ENCODE results near the gene RPS27. TPM values are rescaled to one million over a fixed set of nuclear protein-coding genes. Genes with fewer than 3 reads are reported as not detected.
"Not testable (repeated sequence)": the region's sequence is repeated elsewhere in the genome, so short reads cannot be mapped to it uniquely, and the experiment has no call there.

RPS27 gene
- total RNA-seq, 1 experiment from 2014 or later, result 1,095 TPM

DNA sequence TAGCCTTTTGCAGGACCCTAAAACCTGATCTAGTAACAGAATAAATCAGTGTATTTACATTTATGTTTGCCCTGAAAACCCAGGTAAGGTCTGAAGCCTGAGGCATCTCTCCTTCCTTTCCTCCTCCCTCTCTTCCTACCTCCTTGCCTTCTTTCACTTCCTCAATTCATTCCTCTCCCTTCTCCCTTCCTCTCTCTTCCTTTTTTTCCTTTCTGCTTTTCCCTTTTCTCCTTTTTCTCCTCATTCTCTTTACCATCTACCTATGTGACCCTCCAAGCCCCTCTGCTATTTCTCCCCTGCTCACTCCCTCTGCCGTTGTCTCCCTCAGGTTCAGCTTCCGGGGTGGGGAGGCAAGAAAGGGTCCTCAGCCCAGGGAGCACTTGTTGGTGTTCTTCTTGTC, 8.8 kb upstream of the RPS27 start:
- intact Hi-C loops (cut with micrococcal nuclease; ENCODE audit: unreplicated experiment); H3K27ac ChIP-seq (ENCODE audit: low read length); in situ Hi-C loops (cut with HindIII; ENCODE audit: low pct_unique_long_range_greater_than_20kb, low sequenced_read_pairs); H3K36me3 ChIP-seq (ENCODE audit: control insufficient read depth, insufficient read depth, low read length); H3K4me3 ChIP-seq (ENCODE audit: low read depth in 2 of 2, low read length in 2 of 2); H3K27me3 ChIP-seq (ENCODE audit: control insufficient read depth, insufficient read depth, low read length); CTCF ChIA-PET; ATAC-seq; DNase-seq (ENCODE audit: low read depth, low spot score); H3K9me3 ChIP-seq (ENCODE audit: control insufficient read depth, insufficient read depth, low read depth, low read length); POLR2A ChIA-PET: not testable (repeated sequence)
- peaks cover 16% of the 10 kb centered on the region for H3K4me1 ChIP-seq (ENCODE audit: control insufficient read depth, insufficient read depth, low read length)
- BruUV-seq (replicated peaks), result TSS peak; percentile 99

DNA sequence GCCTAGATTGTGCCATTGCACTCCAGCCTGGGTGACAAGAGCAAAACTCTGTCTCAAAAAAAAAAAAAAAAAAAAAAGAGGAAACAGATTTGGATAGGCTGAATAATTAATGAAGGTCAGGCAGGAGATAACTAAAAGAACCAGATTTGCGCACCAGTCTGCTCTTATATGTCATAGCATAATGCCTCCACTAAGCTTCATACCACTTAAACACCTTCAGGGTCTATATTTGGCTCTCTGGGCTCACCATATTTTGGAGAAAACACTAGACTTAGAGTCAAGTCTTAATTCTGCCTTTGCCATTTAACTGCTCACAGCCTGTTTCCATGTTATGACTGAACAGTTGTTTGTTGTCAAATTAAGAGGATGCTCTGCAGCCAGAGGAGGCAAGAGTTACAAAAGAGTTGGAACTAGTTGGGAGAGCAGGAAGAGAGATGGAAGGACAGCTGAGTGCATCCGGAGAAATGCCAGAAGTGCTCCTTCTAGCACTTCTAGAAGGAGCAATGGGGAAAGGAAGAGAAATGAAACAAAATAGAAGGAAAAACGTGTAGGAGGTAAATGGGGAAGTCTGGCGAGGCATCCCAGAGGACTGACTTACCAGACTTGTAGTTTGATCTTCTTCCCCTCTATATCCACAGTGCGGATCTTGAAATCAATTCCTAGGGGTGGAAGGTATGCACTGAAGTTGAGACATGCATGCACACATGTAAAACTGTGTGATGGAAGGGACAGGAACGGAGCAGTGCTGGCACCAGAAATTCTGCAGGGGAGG, 6.3 kb upstream of the RPS27 start:
- no peaks in the 10 kb centered on the region for H3K9me3 ChIP-seq (ENCODE audit: control insufficient read depth, insufficient read depth, low read depth, low read length)
- BruUV-seq (replicated peaks), result no TSS peak
- H3K27me3 ChIP-seq (ENCODE audit: control insufficient read depth, insufficient read depth, low read length), result no peaks in the 10 kb centered on the region
- ChIA-PET CTCF (no interaction called here), POLR2A (interaction anchor here (0.7 kb wide), 1 partner anchor 30 kb away, joined by 19 read pairs; no protein-coding TSS in a partner anchor)
- ATAC-seq (no peak), DNase-seq (ENCODE audit: low read depth, low spot score) (no peak)
- H3K4me1 ChIP-seq (ENCODE audit: control insufficient read depth, insufficient read depth, low read length), result peaks cover 8% of the 10 kb centered on the region
- in situ Hi-C loops (cut with HindIII; ENCODE audit: low pct_unique_long_range_greater_than_20kb, low sequenced_read_pairs), result no loop called here
- intact Hi-C loops (cut with micrococcal nuclease; ENCODE audit: unreplicated experiment), result no loop called here
- H3K36me3 ChIP-seq (ENCODE audit: control insufficient read depth, insufficient read depth, low read length), result no peaks in the 10 kb centered on the region
- TF ChIP-seq SIN3A (IDR thresholded peaks at IDR 0.05; ENCODE audit: borderline replicate concordance, insufficient read depth, low read depth, low read length), result no peak
- TF ChIP-seq, protein P1, sequence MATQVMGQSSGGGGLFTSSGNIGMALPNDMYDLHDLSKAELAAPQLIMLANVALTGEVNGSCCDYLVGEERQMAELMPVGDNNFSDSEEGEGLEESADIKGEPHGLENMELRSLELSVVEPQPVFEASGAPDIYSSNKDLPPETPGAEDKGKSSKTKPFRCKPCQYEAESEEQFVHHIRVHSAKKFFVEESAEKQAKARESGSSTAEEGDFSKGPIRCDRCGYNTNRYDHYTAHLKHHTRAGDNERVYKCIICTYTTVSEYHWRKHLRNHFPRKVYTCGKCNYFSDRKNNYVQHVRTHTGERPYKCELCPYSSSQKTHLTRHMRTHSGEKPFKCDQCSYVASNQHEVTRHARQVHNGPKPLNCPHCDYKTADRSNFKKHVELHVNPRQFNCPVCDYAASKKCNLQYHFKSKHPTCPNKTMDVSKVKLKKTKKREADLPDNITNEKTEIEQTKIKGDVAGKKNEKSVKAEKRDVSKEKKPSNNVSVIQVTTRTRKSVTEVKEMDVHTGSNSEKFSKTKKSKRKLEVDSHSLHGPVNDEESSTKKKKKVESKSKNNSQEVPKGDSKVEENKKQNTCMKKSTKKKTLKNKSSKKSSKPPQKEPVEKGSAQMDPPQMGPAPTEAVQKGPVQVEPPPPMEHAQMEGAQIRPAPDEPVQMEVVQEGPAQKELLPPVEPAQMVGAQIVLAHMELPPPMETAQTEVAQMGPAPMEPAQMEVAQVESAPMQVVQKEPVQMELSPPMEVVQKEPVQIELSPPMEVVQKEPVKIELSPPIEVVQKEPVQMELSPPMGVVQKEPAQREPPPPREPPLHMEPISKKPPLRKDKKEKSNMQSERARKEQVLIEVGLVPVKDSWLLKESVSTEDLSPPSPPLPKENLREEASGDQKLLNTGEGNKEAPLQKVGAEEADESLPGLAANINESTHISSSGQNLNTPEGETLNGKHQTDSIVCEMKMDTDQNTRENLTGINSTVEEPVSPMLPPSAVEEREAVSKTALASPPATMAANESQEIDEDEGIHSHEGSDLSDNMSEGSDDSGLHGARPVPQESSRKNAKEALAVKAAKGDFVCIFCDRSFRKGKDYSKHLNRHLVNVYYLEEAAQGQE (IDR thresholded peaks at IDR 0.05; ENCODE audit: insufficient read depth in 1 of 2, low read depth in 2 of 2, low read length in 1 of 2), result no peak
- no peak for TF ChIP-seq POLR2AphosphoS5 (IDR thresholded peaks at IDR 0.05; ENCODE audit: low read depth, low read length)
- no peak for TF ChIP-seq TCF7L2 (IDR thresholded peaks at IDR 0.05; ENCODE audit: low read depth, low read length)
- TF ChIP-seq, protein P2, sequence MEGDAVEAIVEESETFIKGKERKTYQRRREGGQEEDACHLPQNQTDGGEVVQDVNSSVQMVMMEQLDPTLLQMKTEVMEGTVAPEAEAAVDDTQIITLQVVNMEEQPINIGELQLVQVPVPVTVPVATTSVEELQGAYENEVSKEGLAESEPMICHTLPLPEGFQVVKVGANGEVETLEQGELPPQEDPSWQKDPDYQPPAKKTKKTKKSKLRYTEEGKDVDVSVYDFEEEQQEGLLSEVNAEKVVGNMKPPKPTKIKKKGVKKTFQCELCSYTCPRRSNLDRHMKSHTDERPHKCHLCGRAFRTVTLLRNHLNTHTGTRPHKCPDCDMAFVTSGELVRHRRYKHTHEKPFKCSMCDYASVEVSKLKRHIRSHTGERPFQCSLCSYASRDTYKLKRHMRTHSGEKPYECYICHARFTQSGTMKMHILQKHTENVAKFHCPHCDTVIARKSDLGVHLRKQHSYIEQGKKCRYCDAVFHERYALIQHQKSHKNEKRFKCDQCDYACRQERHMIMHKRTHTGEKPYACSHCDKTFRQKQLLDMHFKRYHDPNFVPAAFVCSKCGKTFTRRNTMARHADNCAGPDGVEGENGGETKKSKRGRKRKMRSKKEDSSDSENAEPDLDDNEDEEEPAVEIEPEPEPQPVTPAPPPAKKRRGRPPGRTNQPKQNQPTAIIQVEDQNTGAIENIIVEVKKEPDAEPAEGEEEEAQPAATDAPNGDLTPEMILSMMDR (IDR thresholded peaks at IDR 0.05), result no peak
- H3K4me3 ChIP-seq (ENCODE audit: low read depth in 2 of 2, low read length in 2 of 2), result no peak overlapping the region
- no peak overlapping the region for H3K27ac ChIP-seq (ENCODE audit: low read length)

DNA sequence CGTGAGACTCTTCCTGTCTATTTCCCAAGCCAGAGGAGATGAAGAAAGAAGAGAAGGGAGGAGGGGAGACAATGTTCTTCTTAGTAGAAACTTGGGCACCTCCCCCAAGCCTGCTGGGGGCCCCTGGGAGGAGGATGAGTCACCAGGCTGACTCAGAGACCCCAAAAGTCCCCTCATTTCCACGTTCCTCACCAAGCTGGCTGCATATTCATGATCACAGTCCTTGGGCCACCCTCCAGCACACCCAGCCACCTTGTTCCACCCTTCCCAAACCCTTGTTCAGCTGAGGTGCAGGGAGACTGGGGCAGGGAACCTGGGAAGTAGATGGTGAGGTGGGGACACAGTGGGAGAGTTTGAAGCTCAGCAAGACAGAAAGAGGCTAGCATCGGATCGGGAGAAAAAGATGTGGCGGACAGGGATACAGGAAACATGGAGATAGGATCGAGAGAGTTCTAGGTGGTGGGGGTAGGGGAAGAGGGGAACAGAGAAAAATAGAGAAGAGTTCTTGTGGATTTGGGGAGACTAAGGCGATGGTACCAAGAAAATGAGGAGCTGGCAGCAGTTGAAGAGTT, 5.1 kb upstream of the RPS27 start:
- no peaks in the 10 kb centered on the region for H3K9me3 ChIP-seq (ENCODE audit: control insufficient read depth, insufficient read depth, low read depth, low read length)
- no TSS peak for BruUV-seq (replicated peaks)
- H3K4me1 ChIP-seq (ENCODE audit: control insufficient read depth, insufficient read depth, low read length), result peaks cover 8% of the 10 kb centered on the region
- CTCF ChIA-PET, result no interaction called here
- H3K4me3 ChIP-seq (ENCODE audit: low read depth in 2 of 2, low read length in 2 of 2), result peak overlapping the region; percentile 60 to 76
- no peaks in the 10 kb centered on the region for H3K36me3 ChIP-seq (ENCODE audit: control insufficient read depth, insufficient read depth, low read length)
- ATAC-seq (no peak), DNase-seq (ENCODE audit: low read depth, low spot score) (no peak)
- POLR2A ChIA-PET, result interaction anchor here (0.8 kb wide), 1 partner anchor 18 kb away, joined by 3 read pairs; the partner anchor contains the start of gene CREB3L4
- H3K27me3 ChIP-seq (ENCODE audit: control insufficient read depth, insufficient read depth, low read length), result no peaks in the 10 kb centered on the region
- intact Hi-C loops (cut with micrococcal nuclease; ENCODE audit: unreplicated experiment), result loop anchor here (5.0 kb wide), 1 partner anchor 308 kb away; the partner anchor contains the start of gene NPR1
- in situ Hi-C loops (cut with HindIII; ENCODE audit: low pct_unique_long_range_greater_than_20kb, low sequenced_read_pairs), result no loop called here
- TF ChIP-seq TCF7L2 (IDR thresholded peaks at IDR 0.05; ENCODE audit: low read depth, low read length) (no peak), SIN3A (IDR thresholded peaks at IDR 0.05; ENCODE audit: borderline replicate concordance, insufficient read depth, low read depth, low read length) (no peak), POLR2AphosphoS5 (IDR thresholded peaks at IDR 0.05; ENCODE audit: low read depth, low read length) (no peak)
- TF ChIP-seq, protein P1 (IDR thresholded peaks at IDR 0.05; ENCODE audit: insufficient read depth in 1 of 2, low read depth in 2 of 2, low read length in 1 of 2), result no peak
- TF ChIP-seq, protein P2 (IDR thresholded peaks at IDR 0.05), result no peak
- H3K27ac ChIP-seq (ENCODE audit: low read length), result peak overlapping the region; percentile 91
